Measurements from ENCODE around the gene C4orf46.

The C4orf46 gene

DNA sequence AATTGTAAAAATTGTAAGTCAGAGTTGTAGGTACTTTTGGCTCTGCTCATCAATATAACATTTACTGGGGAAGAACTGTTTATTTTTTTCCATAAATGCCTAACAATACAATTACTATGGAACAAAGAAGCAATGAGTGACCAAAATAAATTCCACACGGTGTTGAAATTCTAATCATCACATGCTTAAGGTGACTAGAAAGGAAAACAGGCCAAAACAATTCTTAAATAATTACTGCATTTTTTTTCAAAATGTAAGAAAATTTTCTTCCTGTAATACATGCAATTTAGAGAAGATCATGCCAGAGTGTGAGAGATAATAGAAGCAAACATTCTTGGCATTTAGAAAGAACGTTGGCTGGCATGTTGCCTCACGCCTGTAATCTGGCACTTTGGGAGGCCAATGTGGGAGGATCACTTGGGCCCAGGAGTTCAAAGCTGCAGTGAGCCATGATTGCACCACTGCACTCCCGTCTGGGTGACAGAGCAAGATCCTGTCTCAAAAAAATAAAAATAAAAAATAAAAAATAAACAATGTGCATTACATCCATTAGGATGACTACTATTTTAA lies 22.5 kb downstream of the C4orf46 start:
- DNase-seq = no peak

DNA sequence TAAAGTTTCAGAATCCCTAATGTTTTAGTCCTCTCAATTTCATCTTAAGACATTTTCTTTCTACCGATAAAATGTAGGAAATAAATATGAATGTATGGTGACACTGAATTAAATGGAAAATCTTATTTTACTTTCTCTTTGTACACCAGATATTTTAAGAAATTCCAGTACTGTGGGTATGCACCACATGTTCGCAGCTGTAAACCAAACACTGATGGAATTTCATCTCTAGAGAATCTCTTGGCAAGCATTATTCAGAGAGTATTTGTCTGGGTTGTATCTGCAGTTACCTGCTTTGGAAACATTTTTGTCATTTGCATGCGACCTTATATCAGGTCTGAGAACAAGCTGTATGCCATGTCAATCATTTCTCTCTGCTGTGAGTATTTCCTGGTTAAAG lies 26.9 kb downstream of the C4orf46 start:
- no peak for DNase-seq

DNA sequence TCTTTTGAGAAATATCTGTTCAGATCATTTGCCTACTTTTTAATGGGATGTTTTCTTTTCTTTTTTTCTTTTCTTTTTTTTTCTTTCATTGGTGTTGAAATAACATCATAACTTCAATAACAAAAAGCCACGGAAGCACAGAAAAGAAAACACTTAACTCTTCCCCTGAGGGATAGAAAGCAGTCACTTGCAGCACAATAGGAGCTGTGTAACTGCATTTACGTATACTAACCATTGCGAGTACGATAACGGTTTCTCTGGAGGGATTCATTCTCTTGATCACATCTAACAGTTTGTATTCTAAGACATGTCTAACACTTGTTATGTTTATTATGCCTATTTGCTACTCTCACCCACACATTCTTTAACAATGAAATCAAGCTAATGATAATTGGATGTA lies 27.3 kb downstream of the C4orf46 start:
- no peak for DNase-seq

DNA sequence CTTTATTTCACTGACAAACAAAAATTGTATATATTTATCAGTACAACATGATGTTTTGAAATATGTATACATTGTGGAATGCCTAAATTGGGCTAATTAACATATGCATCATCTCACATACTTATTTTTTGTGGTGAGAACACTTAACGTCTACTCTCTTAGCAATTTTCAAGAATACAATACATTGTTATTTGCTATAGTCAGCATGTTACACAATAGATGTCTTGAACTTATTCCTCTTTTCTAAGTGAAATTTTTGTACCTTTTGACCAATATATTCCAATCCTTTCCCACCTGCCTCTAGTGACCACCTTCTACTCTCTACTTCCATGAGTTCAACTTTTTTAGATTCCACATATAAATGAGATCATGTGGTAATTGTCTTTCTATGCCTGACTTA lies 35.1 kb downstream of the C4orf46 start:
- DNase-seq = no peak

DNA sequence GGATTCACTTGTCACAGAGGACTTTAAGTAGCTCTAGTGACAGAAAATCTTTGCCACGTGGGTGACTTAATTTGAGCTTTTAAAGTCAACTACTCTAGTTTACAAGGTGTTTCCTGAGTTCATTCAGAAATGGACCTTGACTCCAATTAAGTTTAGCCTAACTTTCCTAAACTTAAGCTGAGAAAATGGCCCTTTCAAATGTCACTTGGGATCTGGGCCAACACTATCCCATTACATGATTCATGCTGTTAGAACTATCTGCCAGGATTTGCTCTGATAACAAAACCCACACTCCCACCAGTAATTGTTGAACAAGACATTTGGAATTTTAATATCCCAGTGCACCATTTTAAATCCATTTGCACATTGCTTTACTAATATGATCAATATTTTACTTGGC lies 40.8 kb downstream of the C4orf46 start:
- no peak for DNase-seq

DNA sequence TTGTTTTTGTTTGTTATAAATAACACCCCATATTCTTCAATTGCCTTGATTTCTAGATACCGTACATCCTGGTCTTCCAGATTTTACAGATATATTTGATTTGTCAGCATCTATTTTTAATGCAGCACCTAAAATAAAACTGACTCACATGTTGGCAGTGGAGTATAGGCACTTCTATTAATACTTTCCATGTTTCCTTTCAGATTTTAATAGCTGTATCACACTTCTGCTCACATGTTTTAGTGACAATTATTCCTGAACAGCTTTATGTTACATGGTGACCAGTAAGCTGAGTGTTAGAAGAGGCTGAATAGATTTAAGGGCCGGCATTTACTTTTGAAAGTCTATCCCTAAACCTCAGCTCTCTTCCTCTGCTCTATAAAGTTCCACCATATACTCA lies 46.1 kb downstream of the C4orf46 start:
- DNase-seq = no peak

DNA sequence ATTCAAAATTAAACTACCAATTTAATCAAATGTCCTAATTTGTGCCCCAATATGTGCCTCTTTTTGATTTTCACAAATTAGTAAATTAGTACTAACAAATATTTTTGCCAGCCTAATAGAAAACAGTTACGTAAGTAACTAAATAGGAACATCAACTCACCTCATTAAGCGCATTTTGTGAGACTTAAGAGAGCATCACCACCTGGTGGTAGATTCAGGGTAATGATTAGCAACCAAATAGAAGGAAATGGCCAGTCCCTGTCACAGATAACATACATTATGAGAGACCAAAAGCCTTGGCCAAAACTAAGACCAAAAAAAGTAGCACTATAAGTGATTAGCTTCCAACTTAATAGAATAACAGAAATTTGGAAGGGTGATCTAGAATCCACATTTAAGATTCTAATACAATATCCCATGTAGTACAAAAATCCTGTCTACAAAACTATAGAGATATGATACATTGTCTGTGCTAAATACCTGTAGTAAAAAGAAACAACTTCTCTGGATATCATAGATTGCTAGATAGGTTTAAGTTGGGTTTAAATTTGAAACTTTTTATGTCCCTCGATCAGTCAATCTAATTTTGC lies 46.7 kb downstream of the C4orf46 start:
- no peak for DNase-seq

DNA sequence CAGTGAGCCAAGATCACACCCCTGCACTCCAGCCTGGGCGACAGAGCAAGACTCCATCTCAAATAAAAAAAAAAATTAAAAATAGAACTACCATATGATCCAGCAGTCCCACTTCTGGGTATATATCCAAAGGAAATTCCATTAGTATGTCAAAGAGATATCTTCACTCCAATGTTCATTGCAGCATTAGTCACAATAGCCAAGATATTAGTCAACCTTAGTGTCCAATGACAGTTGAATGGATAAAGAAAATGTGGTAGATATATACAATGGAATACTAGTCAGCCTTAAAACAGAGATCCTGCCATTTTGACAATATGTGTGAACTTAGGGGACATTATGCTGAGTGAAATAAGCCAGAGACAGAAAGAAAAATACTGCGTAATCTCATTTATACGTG lies 49.4 kb downstream of the C4orf46 start:
- no peak for DNase-seq

DNA sequence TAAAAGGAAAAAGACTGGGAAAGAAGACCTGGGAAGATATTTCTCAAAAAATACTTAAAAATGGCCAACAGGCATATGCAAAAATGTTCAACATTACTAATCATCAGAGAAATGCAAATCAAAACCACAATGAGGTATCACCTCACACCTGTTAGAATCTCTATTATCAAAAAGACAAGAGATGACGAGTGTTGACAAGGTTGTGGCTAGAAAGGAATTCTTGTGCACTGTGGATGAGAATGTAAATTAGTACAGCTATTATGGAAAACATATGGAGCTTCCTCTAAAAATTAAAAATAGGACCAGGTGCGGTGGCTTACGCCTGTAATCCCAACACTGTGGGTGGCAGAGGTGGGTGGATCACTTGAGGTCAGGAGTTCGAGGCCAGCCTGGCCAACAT lies 50.0 kb downstream of the C4orf46 start:
- no peak for DNase-seq

DNA sequence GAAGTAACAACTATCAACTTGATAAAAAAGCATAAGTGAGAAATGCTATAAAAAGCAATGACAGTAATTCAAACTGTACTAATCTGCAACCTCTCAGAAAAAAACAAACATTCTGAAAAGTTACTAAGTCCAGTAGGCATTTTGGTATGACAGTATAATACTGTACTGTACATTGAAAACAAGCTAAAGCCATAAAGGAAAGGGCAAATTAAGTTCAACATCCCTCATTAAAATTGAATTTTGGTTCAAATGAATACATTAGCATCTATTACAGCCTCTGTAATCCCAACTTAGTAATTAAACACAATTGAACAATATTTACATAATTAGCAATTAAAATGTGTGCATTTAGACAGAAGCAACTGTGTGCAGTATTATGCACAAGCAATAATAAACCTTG lies 53.7 kb downstream of the C4orf46 start:
- DNase-seq = no peak

All from stimulated activated CD8-positive, alpha-beta memory T cell treated with anti-CD3 and anti-CD28 coated beads, Interleukin-4, amount 100 ng/mL, for 48 hours (primary cell).